ENCODE measurements around the gene NFE2L2. TPM values are rescaled to one million over a fixed set of nuclear protein-coding genes. Genes with fewer than 3 reads are reported as not detected.

NFE2L2 gene
- total and polyA plus RNA-seq, 9 of the 15 experiments (the other 6 are each of a cell fraction or from before 2014, with no cell fraction given), result 29.3 to 120 (median 59.3) TPM

- TF ChIP-seq E2F1 (CRISPR knock-in tag; IDR thresholded peaks at IDR 0.05), result 0 out of 2 replicates have a peak, but pooled peaks have one; percentile 41
- TF ChIP-seq WHSC1 (IDR thresholded peaks at IDR 0.05; ENCODE audit: low read length), result no peak
- TF ChIP-seq ZNF224 (CRISPR knock-in tag; IDR thresholded peaks at IDR 0.05), result no peak
- TF ChIP-seq ZNF197 (CRISPR knock-in tag; IDR thresholded peaks at IDR 0.05; ENCODE audit: low read depth), result 0 out of 2 replicates have a peak, but pooled peaks have one; percentile 66
- TF ChIP-seq ZNF444 (CRISPR knock-in tag; IDR thresholded peaks at IDR 0.05), result no peak
- TF ChIP-seq ZNF785 (CRISPR knock-in tag; IDR thresholded peaks at IDR 0.05), result no peak
- TF ChIP-seq, protein P1, sequence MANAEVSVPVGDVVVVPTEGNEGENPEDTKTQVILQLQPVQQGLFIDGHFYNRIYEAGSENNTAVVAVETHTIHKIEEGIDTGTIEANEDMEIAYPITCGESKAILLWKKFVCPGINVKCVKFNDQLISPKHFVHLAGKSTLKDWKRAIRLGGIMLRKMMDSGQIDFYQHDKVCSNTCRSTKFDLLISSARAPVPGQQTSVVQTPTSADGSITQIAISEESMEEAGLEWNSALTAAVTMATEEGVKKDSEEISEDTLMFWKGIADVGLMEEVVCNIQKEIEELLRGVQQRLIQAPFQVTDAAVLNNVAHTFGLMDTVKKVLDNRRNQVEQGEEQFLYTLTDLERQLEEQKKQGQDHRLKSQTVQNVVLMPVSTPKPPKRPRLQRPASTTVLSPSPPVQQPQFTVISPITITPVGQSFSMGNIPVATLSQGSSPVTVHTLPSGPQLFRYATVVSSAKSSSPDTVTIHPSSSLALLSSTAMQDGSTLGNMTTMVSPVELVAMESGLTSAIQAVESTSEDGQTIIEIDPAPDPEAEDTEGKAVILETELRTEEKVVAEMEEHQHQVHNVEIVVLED (CRISPR knock-in tag; IDR thresholded peaks at IDR 0.05), result no peak
- no peak for TF ChIP-seq TRIM24 (IDR thresholded peaks at IDR 0.05)
- no peak for TF ChIP-seq ZNF551 (CRISPR knock-in tag; IDR thresholded peaks at IDR 0.05)
- no peak for TF ChIP-seq NR2C1 (IDR thresholded peaks at IDR 0.05)
- peak; percentile 16; the same call in 1 of the 2 replicates for TF ChIP-seq NR2C1 (tag; IDR thresholded peaks at IDR 0.05)
- no peak for TF ChIP-seq MED1 (CRISPR knock-in tag; IDR thresholded peaks at IDR 0.05; ENCODE audit: borderline replicate concordance)
- no peak for TF ChIP-seq SUPT5H (IDR thresholded peaks at IDR 0.05)
- TF ChIP-seq SETDB1 (IDR thresholded peaks at IDR 0.05; ENCODE audit: low read length), result no peak
- TF ChIP-seq NFRKB (IDR thresholded peaks at IDR 0.05; ENCODE audit: low read depth), result peak; percentile 15; the same call in 1 of the 2 replicates
These were observed 21.5 kb downstream of the NFE2L2 start (continued) for GRCh38 chr2:177243073-177243472.

All from K562 (cell line).